ENCODE results near the gene PIGT.

Gene PIGT

DNA sequence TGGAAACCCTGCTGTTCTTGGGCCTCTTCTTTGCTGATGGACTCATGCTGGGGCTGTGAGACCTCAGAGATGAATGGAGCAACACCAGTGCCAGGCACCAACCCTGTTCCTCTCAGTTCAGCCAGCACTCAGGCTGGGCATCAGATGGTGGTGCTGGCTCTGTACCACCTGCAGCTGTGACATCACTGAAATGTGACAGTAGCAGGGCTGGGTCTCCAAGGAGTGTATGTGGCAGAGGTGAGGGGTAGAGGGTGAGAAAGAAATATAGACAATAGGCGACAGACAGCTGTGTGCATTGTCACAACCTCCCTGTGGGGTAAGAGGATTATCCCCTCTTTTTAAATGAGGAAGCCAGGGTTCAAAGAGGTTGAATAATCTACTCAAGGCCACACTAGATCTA, 37.8 kb upstream of the PIGT start, which contains the start of gene TP53TG5:
Gene TP53TG5 (minus strand): TSS at position 135 of the 400 bp plus-strand sequence. CDS start 89 bp downstream, at position 46.
- DNase-seq (ENCODE audit: low read depth), result no peak
- no peak within 1 kb of the TSS for H3K4me3 ChIP-seq (ENCODE audit: low read depth, low read length)
- no peak for TF ChIP-seq CTCF (IDR thresholded peaks at IDR 0.05; ENCODE audit: insufficient read depth, low read depth, low read length, missing control alignments)

DNA sequence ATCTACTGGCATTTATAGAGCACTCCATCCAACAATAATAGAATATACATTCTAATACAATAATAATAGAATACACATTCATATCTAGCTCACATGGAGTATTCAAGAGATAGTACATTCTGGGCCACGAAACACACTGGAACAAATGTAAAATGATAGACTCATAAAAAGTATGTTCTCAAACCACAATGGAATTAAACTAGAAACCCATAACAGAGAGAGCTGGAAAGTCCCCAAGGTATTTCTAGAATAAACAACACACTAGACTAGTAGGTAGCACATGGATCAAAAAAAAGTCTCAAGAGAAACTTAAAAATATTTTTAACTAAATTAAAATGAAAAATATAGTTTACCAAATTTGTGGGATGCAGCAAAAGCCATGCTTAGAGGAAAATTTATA, 28.7 kb upstream of the PIGT start:
- no peak overlapping the region for H3K4me3 ChIP-seq (ENCODE audit: low read depth, low read length)
- TF ChIP-seq CTCF (IDR thresholded peaks at IDR 0.05; ENCODE audit: insufficient read depth, low read depth, low read length, missing control alignments), result no peak
- no peak for DNase-seq (ENCODE audit: low read depth)

DNA sequence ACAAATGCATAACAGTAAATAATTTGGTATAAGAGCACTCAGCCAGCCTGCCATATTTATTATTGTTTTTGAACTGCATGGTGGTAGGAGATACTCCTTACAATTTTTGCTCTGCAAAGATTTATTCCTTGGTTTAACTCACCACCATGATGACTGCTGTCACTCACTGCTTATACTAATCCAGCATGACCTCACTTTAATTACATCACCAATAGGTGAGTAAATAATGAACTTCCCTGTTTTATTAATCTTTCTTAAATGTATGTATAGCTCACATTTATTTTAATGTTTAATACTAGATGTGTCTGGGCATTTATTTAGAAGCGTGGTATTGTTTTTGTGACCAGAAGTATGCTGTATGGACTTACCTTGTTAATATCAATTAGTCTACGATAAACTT, 25.0 kb upstream of the PIGT start:
- H3K4me3 ChIP-seq (ENCODE audit: low read depth, low read length), result no peak overlapping the region
- DNase-seq (ENCODE audit: low read depth), result no peak
- TF ChIP-seq CTCF (IDR thresholded peaks at IDR 0.05; ENCODE audit: insufficient read depth, low read depth, low read length, missing control alignments), result no peak

DNA sequence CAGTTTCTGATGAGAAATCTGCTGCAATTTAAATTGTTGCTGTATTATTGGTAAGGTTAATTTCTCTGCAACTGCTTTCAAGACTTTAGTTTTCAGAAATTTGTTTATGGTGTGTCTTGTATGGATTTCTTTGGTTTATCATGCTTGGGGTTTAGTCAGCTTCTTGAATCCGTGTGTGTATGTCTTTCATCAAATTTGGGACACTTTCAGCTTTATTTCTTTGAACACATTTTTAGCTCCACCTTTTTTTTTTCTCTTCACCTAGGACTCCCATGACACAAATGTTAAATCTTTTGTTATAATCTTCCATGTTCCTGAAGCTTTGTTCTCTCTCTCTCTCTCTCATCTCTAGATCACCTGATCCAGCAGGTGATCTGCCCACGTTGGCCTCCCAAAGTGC, 24.4 kb upstream of the PIGT start:
- no peak for TF ChIP-seq CTCF (IDR thresholded peaks at IDR 0.05; ENCODE audit: insufficient read depth, low read depth, low read length, missing control alignments)
- no peak overlapping the region for H3K4me3 ChIP-seq (ENCODE audit: low read depth, low read length)
- DNase-seq (ENCODE audit: low read depth), result no peak

DNA sequence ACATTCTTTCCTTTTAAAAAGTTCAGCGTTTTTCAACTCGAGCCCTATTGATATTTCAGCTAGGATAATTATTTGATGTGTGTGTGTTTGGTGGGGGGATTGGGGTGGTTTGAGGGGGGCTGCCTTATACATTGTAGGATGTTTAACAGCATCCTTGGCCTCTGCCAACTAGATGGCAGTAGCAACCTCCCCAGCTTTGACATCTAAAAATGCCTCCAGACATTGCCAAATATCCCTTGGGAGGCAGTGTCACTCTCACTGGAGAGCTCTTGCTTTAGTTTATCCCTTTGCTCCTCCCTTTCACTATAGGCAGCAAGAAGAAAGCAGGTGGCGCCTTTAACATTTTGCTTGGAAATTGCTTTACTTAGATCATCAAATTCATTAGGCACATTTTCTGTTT, 23.2 kb upstream of the PIGT start:
- DNase-seq (ENCODE audit: low read depth), result no peak
- no peak overlapping the region for H3K4me3 ChIP-seq (ENCODE audit: low read depth, low read length)
- no peak for TF ChIP-seq CTCF (IDR thresholded peaks at IDR 0.05; ENCODE audit: insufficient read depth, low read depth, low read length, missing control alignments)

GRCh38 chr20:45394221-45395113, 21.5 kb upstream of the PIGT start:
- no peak overlapping the region for H3K4me3 ChIP-seq (ENCODE audit: low read depth, low read length)
- DNase-seq (ENCODE audit: low read depth), result no peak
- no peak for TF ChIP-seq CTCF (IDR thresholded peaks at IDR 0.05; ENCODE audit: insufficient read depth, low read depth, low read length, missing control alignments)

DNA sequence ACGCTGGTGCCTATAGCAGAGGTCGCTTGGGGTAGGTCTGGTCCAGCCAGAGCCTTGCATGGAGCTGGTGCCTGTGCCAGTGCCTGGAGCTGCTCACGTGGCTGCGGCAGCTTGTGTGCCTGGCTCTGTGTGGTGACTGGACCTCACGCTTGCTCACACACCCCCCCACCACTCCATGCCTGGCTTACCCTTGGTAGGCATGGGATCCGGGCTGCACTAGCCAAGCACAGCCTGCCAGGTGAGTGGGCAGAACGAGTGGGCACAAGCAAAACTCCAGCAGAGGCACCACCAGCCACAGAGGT, 20.9 kb upstream of the PIGT start:
- TF ChIP-seq CTCF (IDR thresholded peaks at IDR 0.05; ENCODE audit: insufficient read depth, low read depth, low read length, missing control alignments), result no peak
- no peak overlapping the region for H3K4me3 ChIP-seq (ENCODE audit: low read depth, low read length)
- no peak for DNase-seq (ENCODE audit: low read depth)
